OCI-LY1 (cell line): ENCODE measurements around the gene ABO.
"Not testable (repeated sequence)": the region's sequence is repeated elsewhere in the genome, so short reads cannot be mapped to it uniquely, and the experiment has no call there.

Experiments used
- H2AFZ ChIP-seq: fragments of 200-600 bp; sonication (generic), shearing (Covaris generic); 2 replicates; pipeline ENCODE4 v1.6.0; 2014; ENCODE audit warnings: antibody characterized with exemption, mild to moderate bottlenecking, low read length
- H3F3A ChIP-seq: fragments of 200-600 bp; sonication (generic), shearing (Covaris generic); 2 replicates; pipeline ENCODE4 v1.6.0; 2014; ENCODE audit warnings: mild to moderate bottlenecking, antibody characterized with exemption, low read length, moderate library complexity; ENCODE audit not compliant: insufficient read depth
- H3K27ac ChIP-seq: fragments of 200-600 bp; sonication (generic); 2 replicates; pipeline ENCODE4 v1.5.1; 2014; ENCODE audit warnings: low read length, mixed run types, mild to moderate bottlenecking, low read depth; ENCODE audit not compliant: poor library complexity, severe bottlenecking
- H3K27me3 ChIP-seq: fragments of 200-600 bp; sonication (generic); 2 replicates; pipeline ENCODE4 v1.6.0; 2014; ENCODE audit warnings: antibody characterized with exemption, mild to moderate bottlenecking, low read length, moderate library complexity; ENCODE audit not compliant: insufficient read depth
- H3K36me3 ChIP-seq: fragments of 200-600 bp; sonication (generic); 2 replicates; pipeline ENCODE4 v1.6.1; 2014; ENCODE audit warnings: mild to moderate bottlenecking, antibody characterized with exemption, low read length, moderate library complexity, mixed read lengths; ENCODE audit not compliant: insufficient read depth
- H3K4me1 ChIP-seq: fragments of 200-600 bp; sonication (generic); 2 replicates; pipeline ENCODE4 v1.5.1; 2014; ENCODE audit warnings: mild to moderate bottlenecking, low read length, moderate library complexity; ENCODE audit not compliant: insufficient read depth, severe bottlenecking
- H3K4me2 ChIP-seq: fragments of 200-600 bp; sonication (generic), shearing (Covaris generic); 2 replicates; pipeline ENCODE4 v1.6.1; 2014; ENCODE audit warnings: low read length
- H3K4me3 ChIP-seq: fragments of 200-600 bp; sonication (generic); 2 replicates; pipeline ENCODE4 v1.5.1; 2014; ENCODE audit warnings: low read length, low read depth, mild to moderate bottlenecking, mixed read lengths; ENCODE audit not compliant: poor library complexity, severe bottlenecking
- H3K79me2 ChIP-seq: fragments of 200-600 bp; shearing (Covaris generic); 2 replicates; pipeline ENCODE4 v1.6.1; 2016; ENCODE audit warnings: mixed run types, low read length, mixed read lengths; ENCODE audit not compliant: insufficient read depth
- H3K9ac ChIP-seq: fragments of 200-600 bp; sonication (generic), shearing (Covaris generic); 2 replicates; pipeline ENCODE4 v1.6.1; 2014; ENCODE audit warnings: mild to moderate bottlenecking, low read length, mixed read lengths
- H3K9me2 ChIP-seq: fragments of 200-600 bp; sonication (generic), shearing (Covaris generic); 2 replicates; pipeline ENCODE4 v1.6.1; 2014; ENCODE audit warnings: low read depth, mild to moderate bottlenecking, low read length, mixed read lengths
- H3K9me3 ChIP-seq: fragments of 200-600 bp; shearing (Covaris generic); 2 replicates; pipeline ENCODE4 v1.6.1; 2014; ENCODE audit warnings: low read length, mixed read lengths
- H4K20me1 ChIP-seq: fragments of 200-600 bp; sonication (generic), shearing (Covaris generic); 2 replicates; pipeline ENCODE4 v1.6.0; 2016; ENCODE audit warnings: mild to moderate bottlenecking, low read length; ENCODE audit not compliant: insufficient read depth
- CTCF ChIP-seq: fragments of 200-600 bp; sonication (generic), shearing (Covaris generic); IDR thresholded peaks from 2 replicates; pipeline ENCODE4 v1.5.1; 2017; ENCODE audit warnings: mild to moderate bottlenecking, antibody characterized with exemption, low read length, moderate library complexity, mixed read lengths
- EZH2 ChIP-seq: fragments of 200-600 bp; sonication (generic), shearing (Covaris generic); IDR thresholded peaks from 2 replicates; pipeline ENCODE4 v1.8.0; 2017; ENCODE audit warnings: borderline replicate concordance, mixed run types, mild to moderate bottlenecking, antibody characterized with exemption, low read length, moderate library complexity, mixed read lengths

Gene ABO

GRCh38 chr9:133221994-133222393 lies 53.0 kb downstream of the ABO start:
- not testable (repeated sequence) for H4K20me1 ChIP-seq, H3K79me2 ChIP-seq, H3K9me3 ChIP-seq, H3K9me2 ChIP-seq, H3K4me3 ChIP-seq, H3F3A ChIP-seq, H3K4me2 ChIP-seq, H3K27me3 ChIP-seq, H3K36me3 ChIP-seq, H3K9ac ChIP-seq, H3K4me1 ChIP-seq, H2AFZ ChIP-seq, H3K27ac ChIP-seq

- Histone ChIP-seq H4K20me1 (no peaks in the 10 kb centered on the region), H3K9ac (no peak overlapping the region), H3K36me3 (no peaks in the 10 kb centered on the region), H3K27me3 (0 out of 2 replicates have a peak, but pooled peaks cover 5% of the 10 kb centered on the region), H3K4me2 (no peak overlapping the region), H3K79me2 (no peaks in the 10 kb centered on the region), H3K9me2 (no peaks in the 10 kb centered on the region), H3K27ac (no peak overlapping the region), H3F3A (no peaks in the 10 kb centered on the region), H3K4me1 (no peaks in the 10 kb centered on the region), H3K9me3 (no peaks in the 10 kb centered on the region), H2AFZ (no peak overlapping the region), H3K4me3 (no peak overlapping the region)
- no peak for TF ChIP-seq CTCF
- TF ChIP-seq EZH2, result no peak
These were observed 53.7 kb downstream of the ABO start for GRCh38 chr9:133221177-133221809.

- H3K4me2 ChIP-seq, H3K27me3 ChIP-seq, H3K79me2 ChIP-seq, H2AFZ ChIP-seq, H3K9ac ChIP-seq, H3K4me1 ChIP-seq, H3K4me3 ChIP-seq, H3K36me3 ChIP-seq, H3F3A ChIP-seq, H3K9me2 ChIP-seq, H3K9me3 ChIP-seq, H4K20me1 ChIP-seq, H3K27ac ChIP-seq: not testable (repeated sequence)
These were observed 56.7 kb downstream of the ABO start for GRCh38 chr9:133218049-133218975.

GRCh38 chr9:133217333-133217988 lies 57.5 kb downstream of the ABO start:
- H3K9ac ChIP-seq, H3K4me2 ChIP-seq, H3K36me3 ChIP-seq, H3K9me3 ChIP-seq, H3K4me3 ChIP-seq, H4K20me1 ChIP-seq, H3K27me3 ChIP-seq, H2AFZ ChIP-seq, H3K4me1 ChIP-seq, H3K79me2 ChIP-seq, H3F3A ChIP-seq, H3K27ac ChIP-seq, H3K9me2 ChIP-seq: not testable (repeated sequence)

- not testable (repeated sequence) for H3K36me3 ChIP-seq, H3K9me3 ChIP-seq, H3K9me2 ChIP-seq, H3K4me1 ChIP-seq, H3K4me3 ChIP-seq, H4K20me1 ChIP-seq, H3K27me3 ChIP-seq, H3K4me2 ChIP-seq, H3F3A ChIP-seq, H3K27ac ChIP-seq, H2AFZ ChIP-seq, H3K79me2 ChIP-seq, H3K9ac ChIP-seq
These were observed 60.7 kb downstream of the ABO start for GRCh38 chr9:133214276-133214675.
